Activated naive CD4-positive, alpha-beta T cell treated with Interleukin-2 at 50 U/mL for 16 hours (primary cell): ENCODE results near the gene CLRN3.
A peak's percentile ranks its signal among the peaks of the same experiment; 100 is the strongest.

Source experiments
- DNase-seq: peaks from one replicate; pipeline ENCODE4 v3.0.0-alpha.2; 2020

The CLRN3 gene

GRCh38 chr10:127919418-127920271, 26.9 kb upstream of the CLRN3 start:
- DNase-seq = no peak

DNA sequence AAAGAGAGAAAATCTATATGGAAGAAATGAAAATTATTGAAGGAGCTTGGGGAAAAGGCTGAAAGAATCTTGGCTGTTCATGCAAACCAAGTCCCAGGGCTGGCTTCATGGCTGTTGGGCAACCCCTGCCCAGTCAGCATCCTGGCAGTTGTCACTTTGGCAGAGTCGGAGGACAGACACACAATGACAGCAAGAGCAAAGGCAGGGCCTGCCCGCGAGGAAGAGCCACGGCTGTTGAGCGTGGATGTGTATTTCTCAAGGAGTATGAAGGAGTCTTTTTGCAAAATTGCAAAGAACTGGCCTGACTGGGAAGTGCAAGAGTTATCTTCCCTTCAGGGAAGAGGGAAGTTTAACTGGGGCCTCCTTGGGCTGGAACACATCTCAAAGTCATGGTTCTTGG, 25.8 kb upstream of the CLRN3 start:
- no peak for DNase-seq

DNA sequence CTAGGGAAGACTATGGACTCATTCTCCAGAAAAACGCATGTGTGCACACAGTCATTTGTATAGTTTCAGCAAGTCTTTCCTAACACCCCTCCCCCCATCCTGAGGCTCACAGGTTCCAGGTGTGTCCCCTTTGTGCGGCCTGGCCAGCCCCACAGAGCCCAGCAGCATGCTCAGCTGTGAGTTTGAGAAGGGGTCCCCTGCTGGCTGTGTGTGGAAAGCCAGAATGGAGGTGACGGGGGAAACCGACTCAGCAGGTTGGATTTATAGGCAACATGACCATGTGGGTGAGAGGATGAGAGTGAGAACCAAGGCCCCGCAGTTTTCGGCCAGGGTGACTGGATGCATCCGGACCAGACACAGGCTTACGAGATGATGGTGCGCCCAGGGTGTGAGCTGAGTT, 24.1 kb upstream of the CLRN3 start:
- no peak for DNase-seq

- no peak for DNase-seq
Measured at GRCh38 chr10:127915324-127915723, 22.6 kb upstream of the CLRN3 start.

DNA sequence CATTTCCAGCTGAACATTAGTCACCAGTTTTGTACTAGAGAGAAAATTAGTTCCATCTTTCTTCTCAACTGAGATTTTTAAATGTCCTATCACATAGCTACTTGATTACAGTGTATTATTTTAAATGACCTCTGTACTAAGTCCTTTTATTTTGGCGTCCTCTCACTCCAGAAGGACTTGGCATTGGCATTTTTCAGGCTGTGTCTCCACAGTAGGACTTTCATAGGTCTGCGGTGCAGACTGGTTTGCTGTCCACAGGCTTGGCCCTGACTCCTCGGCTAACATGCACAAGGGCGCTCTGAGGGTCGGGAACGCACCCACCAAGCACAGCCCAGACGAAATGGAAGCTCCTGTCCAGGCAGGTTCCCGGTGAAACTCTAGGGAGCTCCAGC, 20.6 kb upstream of the CLRN3 start:
- DNase-seq = no peak

GRCh38 chr10:127912607-127913367, 20.0 kb upstream of the CLRN3 start:
- DNase-seq = no peak

GRCh38 chr10:127911867-127912257, 19.1 kb upstream of the CLRN3 start:
- no peak for DNase-seq

DNA sequence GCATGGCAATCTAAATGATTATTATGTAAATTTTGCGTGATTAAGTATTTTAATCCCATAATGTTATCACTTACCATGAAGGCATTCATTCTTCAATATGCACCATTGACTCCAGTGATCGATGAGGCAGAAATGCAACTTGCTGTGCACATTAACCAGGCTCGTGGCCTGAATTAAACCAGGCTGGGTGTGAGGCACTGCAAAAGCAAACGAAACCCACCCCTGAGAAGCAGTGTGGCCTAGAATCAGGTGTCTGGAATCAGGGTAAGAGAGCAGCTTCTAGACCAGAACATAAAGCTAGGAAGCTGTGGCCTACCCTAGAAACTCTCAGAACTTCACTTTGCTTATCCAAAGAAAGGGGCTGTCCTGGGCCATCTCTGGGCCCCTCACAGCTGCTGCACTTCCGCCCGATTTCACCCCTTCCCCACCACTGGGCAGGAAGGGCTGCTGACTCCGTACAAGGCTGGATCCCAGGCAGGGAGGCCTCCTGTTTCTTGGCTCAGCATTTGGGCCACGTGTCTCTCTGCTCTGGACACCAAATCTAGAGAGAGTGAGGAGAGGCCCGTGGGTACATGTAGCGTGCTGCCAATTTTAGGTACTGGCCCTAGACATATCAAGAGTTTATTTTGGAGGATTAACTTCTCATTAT, 18.6 kb upstream of the CLRN3 start:
- no peak for DNase-seq

DNA sequence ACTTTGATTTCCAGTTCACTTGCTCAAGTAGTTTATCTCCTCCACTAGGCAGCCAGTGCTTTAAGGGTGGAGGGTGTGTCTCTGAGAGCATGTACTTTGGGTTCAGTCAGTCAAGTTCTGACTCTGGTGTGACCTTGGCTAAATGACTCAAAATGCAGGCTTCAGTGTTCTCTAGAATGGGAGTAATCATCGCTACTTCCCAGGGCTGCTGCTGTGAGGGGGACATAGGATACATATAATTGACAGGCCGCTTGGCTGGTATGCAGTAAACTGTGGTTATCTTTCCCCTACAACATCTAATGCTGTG, 17.7 kb upstream of the CLRN3 start:
- no peak for DNase-seq

DNA sequence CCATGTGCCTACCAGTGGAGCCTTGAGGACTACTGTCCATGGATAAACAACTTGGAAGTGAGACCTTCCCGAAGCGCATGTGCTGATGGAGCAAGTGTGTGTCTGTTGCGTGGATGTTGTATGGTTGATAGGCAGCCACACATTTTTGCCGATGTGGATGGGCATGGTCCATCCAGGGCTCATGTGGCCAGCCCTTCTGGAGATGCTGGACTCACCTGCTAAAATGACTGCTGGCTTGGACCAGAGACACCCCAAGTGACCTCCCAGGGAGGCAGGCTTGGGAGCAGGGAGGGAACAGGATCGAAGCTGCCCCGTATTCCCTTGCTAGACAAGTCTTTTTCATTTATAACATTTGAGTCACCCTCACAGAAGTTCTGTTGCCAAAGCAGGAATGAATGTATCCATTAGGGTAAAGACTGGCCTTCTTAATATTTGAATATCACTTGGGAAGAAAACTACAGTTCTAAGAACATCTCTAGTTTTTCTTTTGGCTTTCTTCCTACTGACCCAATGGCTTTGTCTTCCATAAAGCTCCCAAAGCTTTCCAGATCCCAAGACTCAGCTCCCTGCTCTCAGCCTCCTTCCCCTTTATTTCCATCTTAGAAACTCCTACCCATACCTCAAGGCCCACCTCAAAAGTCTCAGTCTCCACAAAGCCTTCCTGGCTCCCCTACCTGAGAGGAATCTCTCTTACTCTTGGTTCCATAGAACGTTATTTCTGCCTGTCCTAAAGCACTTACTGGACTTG, 17.1 kb upstream of the CLRN3 start:
- DNase-seq = no peak

DNA sequence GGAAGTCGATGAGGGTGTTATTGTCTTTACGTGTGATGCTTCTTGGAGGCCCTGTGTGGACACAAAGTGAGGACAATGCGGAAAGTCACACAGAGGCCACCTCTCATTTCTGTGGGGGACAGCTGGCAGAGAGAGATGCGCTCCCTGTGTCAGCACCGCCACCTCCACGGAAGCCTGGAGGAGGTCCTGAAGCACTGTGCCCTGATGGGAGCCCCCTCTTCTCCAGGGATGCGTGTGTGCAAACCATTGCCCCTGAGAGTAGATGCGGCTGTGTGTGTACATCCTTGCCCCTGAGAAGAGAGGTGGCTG, 16.2 kb upstream of the CLRN3 start:
- DNase-seq = no peak

DNA sequence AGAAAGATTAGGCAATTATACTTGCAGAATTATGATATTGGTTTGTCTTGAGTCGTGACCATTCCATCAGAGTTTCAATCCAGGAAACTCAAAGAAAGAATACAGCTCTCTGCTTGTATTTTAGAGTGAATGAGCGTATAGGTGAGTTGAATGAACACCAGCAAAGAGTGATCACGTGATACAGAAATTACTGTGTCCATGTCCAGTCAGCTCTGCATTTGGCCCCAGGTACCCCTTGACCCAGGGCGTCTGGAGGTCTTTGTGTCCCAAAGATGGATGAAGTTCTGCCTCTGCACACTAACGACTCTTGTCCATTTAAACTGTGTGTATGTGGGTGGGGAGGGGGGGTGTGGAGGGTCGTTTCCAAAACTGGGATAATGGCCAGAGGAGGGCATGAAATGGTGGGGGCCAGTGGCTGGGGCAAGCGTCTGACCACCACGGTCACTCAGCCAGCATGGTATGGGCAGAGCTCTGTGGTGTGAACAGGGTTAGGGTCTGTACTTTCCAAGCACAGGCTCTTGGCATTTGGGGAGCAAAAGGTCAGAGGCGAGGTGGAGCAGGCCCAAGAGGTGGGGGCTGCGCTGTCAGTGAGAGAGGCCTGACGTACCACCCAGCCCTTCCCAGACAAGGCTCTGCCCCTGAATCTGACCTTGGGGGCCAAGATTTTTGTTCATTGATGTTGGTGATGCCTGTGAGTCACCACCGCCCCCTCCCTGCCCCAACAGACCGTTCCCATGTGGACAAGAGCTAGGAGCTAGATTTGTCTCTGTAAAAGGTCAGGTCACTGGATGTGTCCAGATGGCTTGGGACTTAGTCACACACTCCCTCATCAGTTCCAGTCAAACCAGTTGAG, 15.6 kb upstream of the CLRN3 start:
- no peak for DNase-seq

DNA sequence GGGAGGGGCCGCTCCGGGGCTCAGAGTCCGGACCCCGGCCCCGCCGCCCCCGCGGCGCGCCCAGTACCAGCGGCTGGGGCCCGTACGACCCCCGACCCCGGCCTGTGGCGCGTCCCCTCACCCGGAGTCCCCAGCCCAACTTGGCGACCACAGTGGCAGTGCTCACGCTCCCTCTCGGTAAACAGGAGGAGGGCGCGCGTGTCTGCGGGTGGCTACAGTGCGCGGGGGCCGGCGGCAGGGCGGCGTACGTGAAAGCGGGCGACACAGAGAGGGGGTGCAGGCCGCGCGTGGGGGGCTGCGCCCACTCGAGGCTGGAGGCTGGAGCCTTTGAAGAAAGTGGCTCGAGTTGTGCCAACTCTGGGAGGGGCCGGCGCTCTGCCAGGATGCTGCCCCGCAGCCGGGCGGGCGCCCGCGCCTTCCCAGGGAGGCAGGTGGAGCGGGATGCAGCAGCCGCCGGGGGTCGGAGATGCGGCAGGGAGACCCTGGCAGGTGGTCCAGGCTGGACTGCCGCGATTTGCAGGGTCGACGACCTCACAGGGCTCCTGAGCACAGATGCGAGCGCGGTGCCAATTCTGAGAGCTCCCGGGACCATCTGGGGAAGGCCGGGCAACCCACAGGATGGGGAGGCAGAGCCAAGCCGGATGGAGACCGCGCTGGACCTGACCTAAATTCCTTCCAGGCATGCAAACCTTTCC, 14.8 kb upstream of the CLRN3 start:
- peak; percentile 24 for DNase-seq

DNA sequence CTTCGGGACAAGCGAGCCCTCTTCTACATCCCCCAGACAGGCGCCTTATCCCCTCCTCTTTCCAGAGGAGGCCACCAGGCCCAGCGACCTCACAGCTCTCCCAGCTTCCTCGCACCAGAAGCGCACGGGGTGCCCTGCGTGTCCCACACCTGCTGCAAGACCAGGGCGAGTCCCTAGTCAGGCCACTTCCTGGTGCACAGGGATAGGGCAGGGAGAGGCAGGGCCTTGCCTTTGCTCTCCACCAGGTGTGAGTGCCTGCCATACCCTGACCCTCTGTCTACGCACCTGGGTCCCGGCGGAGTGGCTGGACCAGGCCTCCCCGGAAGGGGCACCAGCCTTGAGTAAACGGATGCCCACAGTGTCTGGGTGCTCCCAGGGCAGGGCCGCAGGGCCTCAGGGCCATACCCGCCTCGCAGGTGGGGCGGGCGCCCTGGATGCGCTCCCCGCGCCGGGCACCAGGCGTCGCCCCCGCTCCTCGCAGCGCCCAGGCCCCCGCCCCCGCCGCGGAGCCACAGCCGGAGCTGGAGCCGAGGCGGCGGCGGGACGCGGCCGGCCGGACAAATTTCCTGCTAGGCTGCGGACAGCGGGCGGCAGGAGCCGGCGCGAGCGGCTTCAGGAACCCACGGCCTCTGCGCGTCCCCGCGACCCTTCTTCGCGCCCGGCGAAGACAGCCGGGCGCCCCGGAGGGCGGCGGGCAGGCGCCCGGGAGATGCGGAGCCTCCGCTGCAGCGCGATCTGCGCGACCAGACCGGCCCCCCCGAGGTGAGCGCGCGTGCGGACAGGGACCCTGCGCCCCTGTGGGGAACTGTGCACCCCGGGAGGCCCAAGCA, 14.0 kb upstream of the CLRN3 start, which contains the start of gene PTPRE:
Gene PTPRE, plus strand, starts transcription at position 556 of the 830 bp plus-strand sequence. CDS start 133,779 bp downstream, outside the sequence.
- peak; percentile 75 for DNase-seq

DNA sequence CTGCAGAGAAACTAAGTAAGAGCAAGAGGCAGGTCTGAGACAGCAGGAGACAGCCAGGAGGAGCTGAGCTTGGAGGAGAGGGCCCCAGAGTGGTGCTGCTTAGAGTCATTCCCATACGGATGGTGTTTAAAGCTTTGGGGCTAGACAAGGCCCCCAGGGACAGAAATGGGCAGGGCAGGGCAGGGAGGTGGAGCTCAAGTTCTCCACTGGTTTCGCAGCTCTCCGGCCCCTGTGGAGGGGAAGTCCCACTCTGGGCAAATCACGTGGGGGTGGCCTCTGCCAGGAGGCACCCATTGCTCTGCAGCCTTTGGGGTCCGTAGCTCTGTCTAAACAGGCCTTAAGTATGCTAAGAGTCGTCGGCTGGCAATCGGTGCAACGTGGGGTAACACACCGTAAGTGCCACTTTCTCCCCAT, 13.1 kb upstream of the CLRN3 start:
- no peak for DNase-seq

- no peak for DNase-seq
Measured at GRCh38 chr10:127905001-127905847, 12.5 kb upstream of the CLRN3 start.

DNA sequence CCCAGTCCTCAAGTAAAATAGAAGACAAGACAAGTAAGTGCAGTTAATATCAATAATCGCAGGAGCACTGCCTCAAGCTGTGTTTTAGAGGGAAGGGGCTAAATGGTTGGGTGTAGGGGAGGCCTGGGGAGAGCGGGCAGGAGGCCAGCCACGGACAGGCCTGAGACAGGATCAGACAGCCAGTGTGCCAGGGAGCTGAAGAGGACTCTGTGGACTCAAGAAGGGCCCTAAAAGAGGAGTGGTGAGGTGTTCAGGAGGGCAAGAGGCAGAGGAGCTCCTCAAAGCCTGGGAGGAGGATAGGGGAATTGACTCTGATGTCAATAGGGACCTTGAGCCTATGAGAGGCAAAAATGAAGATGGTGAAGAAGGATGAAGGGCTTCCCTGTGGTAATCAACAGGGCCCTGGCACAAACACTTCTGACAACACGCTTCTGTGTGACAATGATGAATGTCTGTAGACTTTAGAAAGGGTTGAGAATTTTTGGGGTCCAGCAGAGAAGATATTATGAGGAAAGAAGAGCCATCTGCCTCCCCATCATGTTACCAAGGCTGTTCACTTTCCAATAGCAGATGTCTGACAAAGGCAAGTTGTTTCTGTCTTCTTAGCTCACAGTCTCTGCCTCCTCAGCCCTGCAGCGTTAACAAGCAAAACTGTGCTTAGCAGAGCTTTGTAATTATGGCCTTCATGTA, 11.7 kb upstream of the CLRN3 start:
- DNase-seq = no peak

DNA sequence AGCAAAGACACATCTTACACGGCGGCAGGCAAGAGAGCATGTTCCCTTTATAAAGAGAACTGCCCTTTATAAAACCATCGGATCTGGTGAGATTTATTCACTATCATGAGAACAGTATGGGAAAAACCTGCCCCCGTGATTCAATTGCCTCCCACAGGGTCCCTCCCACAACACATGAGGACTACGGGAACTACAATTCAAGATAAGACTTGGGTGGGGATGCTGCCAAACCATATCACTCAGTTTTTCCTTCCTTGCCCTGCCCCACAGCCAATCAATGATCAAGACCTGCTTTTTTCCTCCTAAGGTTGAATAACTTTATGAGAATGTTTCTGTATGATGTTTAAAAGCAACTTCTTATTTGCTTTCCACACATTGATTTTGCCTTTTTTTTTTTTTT, 11.0 kb upstream of the CLRN3 start:
- no peak for DNase-seq

DNA sequence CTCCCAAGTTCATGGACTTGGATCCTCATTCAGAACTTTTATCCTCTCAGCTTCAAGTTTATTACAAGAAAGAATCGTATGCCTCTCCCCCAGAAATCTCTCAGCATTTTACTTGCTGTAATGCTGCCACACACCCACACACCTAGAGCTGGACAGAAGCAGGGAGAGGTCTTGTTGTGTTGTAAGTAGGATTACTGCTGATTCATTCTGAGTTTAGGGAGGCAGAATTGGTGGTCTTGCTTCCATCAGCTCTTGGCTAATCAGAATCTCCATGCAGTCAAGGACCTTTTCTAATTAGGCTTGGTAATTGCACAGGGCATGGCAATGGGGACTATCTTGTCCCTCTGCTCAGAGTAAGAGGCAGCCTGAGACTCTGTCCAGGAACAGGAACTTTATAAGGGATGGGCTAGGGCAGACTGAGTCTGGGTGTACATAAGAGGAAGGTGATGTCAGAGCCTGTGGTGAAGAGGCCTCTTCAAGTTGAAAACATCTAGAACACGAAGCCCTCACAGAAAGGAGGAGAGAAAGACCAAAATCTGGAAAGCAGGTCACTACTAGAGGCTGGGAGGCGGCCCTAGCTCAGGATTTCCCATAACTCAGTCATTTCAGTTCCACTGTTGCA, 7.1 kb upstream of the CLRN3 start:
- no peak for DNase-seq
